SK-N-MC (cell line): Measurements from ENCODE around the gene LRG1.

Source experiments
- DNase-seq: peaks from one replicate; pipeline ENCODE4 v3.0.0-alpha.2; 2011; ENCODE audit warnings: low read depth, low spot score
- H3K27ac ChIP-seq: fragments of 200-600 bp; sonication (generic); 2 replicates; pipeline ENCODE4 v1.5.1; 2016; ENCODE audit warnings: mixed run types
- H3K36me3 ChIP-seq: fragments of 200-600 bp; sonication (generic); 2 replicates; pipeline ENCODE4 v1.6.1; 2017; ENCODE audit warnings: antibody characterized with exemption, low read length, mixed read lengths; ENCODE audit not compliant: insufficient read depth
- H3K4me3 ChIP-seq: fragments of 200-600 bp; sonication (generic); 2 replicates; pipeline ENCODE4 v1.5.1; 2016
- H3K9ac ChIP-seq: fragments of 200-600 bp; sonication (generic); 2 replicates; pipeline ENCODE4 v1.8.0; 2017; ENCODE audit warnings: mixed run types, mixed read lengths; ENCODE audit not compliant: insufficient read length
- H3K9me3 ChIP-seq: fragments of 200-600 bp; sonication (generic); 2 replicates; pipeline ENCODE4 v1.6.1; 2017; ENCODE audit warnings: low read depth, mild to moderate bottlenecking, antibody characterized with exemption, low read length, moderate library complexity, mixed read lengths
- EZH2 ChIP-seq: fragments of 200-600 bp; sonication (generic); IDR thresholded peaks from one replicate; pipeline ENCODE4 v1.6.1; 2017; ENCODE audit warnings: antibody characterized with exemption
- FOXP2 ChIP-seq: optimal IDR thresholded peaks from 2 replicates; pipeline ENCODE3; 2011; ENCODE audit warnings: mild to moderate bottlenecking, moderate library complexity; ENCODE audit not compliant: insufficient read depth; ENCODE audit errors: extremely low read length, control extremely low read depth
- POLR2AphosphoS5 ChIP-seq: IDR thresholded peaks from 2 replicates; pipeline ENCODE4 v1.6.1; 2012; ENCODE audit warnings: mild to moderate bottlenecking, low read depth, low read length, borderline replicate concordance

Gene LRG1

DNA sequence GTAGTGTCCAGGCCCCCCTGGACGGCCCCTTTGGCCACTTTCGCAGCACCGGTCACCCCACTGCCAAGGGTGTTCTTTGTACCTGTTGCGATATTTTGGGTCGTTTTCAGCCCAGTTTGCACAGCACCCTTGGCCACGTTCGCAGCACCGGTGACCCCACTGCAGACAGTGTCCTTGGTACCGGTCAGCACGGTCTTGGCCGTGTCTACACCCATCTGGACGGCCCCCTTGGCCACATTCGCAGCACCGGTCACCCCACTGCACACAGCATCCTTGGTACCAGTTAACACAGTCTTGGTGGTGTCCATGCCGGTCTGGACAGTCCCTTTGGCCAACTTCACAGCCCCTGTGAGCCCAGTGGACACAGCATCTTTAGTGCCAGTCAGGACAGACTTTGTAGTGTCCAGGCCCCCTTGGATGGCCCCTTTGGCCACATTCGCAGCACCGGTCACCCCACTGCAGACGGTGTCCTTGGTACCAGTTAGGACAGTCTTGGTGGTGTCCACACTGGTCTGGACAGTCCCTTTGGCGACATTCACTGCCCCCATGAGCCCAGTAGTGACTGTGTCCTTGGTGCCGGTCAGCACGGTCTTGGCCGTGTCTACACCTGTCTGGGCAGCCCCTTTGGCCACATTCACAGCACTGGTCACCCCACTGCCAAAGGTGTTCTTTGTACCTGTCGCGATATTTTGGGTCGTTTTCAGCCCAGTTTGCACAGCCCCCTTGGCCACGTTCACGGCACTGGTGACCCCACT, 28.4 kb downstream of the LRG1 start:
- no peaks in the 10 kb centered on the region for H3K36me3 ChIP-seq
- H3K4me3 ChIP-seq: no peak overlapping the region
- H3K27ac ChIP-seq: no peak overlapping the region
- DNase-seq: no peak
- TF ChIP-seq EZH2 (no peak), POLR2AphosphoS5 (no peak), FOXP2 (no peak)
- no peak overlapping the region for H3K9ac ChIP-seq
- H3K9me3 ChIP-seq: no peaks in the 10 kb centered on the region

DNA sequence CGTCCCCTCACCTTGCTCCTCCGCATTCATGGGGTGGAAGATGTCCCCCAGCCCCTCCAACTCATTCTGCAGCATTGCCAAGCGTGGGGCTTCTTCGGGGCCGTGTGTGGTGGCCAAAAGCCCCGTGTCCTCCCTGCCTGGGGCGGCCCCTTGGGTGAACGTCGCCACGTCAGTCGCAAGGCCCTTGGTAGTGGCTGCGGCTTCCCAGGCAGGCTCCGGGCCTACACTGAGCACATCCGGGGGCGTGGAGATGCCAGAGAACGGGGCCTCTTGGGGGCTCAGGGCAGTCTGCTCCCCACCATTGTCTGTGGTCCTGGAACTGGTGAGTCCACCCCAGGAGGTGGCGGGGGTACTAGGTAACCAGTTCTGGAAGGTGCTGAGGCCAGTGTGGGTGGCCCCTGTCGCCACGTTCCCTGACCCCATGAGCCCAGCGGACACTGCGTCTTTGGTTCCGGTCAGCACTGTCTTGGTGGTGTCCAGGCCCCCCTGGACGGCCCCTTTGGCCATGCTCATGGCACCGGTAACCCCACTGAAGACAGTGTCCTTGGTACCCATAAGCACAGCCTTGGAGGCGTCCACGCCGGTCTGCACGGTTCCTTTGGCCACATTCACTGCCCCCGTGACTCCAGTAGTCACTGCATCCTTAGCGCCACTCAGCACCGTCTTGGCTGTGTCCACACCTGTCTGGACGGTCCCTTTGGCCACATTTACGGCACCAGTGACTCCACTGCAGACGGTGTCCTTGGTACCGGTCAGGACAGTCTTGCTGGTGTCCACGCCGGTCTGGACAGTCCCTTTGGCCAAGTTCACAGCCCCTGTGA, 29.2 kb downstream of the LRG1 start:
- no peaks in the 10 kb centered on the region for H3K36me3 ChIP-seq
- TF ChIP-seq EZH2 (no peak), POLR2AphosphoS5 (no peak), FOXP2 (no peak)
- no peak overlapping the region for H3K4me3 ChIP-seq
- DNase-seq: no peak
- H3K9me3 ChIP-seq: no peaks in the 10 kb centered on the region
- H3K9ac ChIP-seq: no peak overlapping the region
- no peak overlapping the region for H3K27ac ChIP-seq

DNA sequence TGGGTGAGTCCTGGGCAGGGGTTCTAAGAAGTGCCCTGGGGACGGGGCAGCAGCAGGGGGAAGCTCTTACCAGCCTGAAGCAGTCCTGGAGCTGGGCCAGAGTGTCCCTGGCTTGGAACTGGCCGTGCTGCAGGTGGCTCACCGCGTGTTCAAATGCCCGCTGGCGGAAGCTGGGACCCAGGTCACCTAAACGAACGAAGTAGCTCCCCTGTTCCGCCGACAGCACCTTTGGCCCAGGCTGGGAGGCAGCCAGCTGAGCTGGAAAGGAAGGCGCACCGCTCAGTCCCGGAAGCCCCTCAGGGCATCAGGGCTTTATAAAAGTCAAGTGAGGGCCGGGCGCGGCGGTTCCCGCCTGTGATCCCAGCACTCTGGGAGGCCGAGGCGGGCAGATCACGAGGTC, 31.1 kb downstream of the LRG1 start:
- no peak overlapping the region for H3K9ac ChIP-seq
- no peaks in the 10 kb centered on the region for H3K36me3 ChIP-seq
- no peak overlapping the region for H3K27ac ChIP-seq
- TF ChIP-seq FOXP2 (no peak), POLR2AphosphoS5 (no peak), EZH2 (no peak)
- H3K9me3 ChIP-seq: no peaks in the 10 kb centered on the region
- DNase-seq: no peak
- no peak overlapping the region for H3K4me3 ChIP-seq

DNA sequence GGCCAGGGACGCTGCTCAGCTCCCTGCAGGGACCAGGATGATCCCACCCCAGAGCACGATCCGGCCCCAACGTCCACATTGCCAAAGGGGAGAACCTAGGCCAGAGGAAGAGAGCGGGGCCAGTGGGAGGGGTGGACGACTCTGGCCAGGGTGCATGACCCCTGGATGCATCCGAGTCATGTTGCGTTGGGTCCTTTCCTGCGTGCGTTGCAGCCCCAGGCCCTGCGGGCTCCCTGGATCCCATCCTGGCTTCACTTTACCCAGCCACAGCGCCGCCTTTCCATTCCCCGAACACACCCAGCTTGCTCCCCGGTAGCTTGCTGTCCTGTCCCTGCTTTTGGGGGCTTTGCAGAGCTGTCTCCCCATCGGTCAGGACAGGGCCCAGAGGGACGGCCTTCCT, 32.0 kb downstream of the LRG1 start:
- H3K9me3 ChIP-seq: no peaks in the 10 kb centered on the region
- TF ChIP-seq EZH2: no peak
- no peak for TF ChIP-seq FOXP2
- no peak for TF ChIP-seq POLR2AphosphoS5
- no peak overlapping the region for H3K9ac ChIP-seq
- DNase-seq: no peak
- H3K36me3 ChIP-seq: no peaks in the 10 kb centered on the region
- no peak overlapping the region for H3K27ac ChIP-seq
- H3K4me3 ChIP-seq: no peak overlapping the region

DNA sequence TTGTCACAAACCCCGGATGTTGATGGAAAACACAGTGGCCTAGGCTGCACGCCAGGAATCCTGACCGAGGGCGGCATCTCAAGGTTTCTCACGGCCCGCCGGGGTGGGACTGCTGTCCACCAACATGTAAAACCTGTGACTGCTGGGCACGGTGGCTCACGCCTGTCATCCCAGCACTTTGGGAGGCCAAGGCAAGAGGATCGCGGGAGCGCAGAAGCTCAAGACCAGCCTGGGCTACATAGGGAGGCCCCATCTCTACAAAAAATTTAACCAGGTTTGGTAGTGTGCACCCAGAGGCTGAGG, 32.7 kb downstream of the LRG1 start:
- Histone ChIP-seq H3K9ac (no peak overlapping the region), H3K36me3 (no peaks in the 10 kb centered on the region), H3K9me3 (no peaks in the 10 kb centered on the region), H3K4me3 (no peak overlapping the region), H3K27ac (no peak overlapping the region)
- DNase-seq: no peak
- TF ChIP-seq EZH2 (no peak), FOXP2 (no peak), POLR2AphosphoS5 (no peak)

DNA sequence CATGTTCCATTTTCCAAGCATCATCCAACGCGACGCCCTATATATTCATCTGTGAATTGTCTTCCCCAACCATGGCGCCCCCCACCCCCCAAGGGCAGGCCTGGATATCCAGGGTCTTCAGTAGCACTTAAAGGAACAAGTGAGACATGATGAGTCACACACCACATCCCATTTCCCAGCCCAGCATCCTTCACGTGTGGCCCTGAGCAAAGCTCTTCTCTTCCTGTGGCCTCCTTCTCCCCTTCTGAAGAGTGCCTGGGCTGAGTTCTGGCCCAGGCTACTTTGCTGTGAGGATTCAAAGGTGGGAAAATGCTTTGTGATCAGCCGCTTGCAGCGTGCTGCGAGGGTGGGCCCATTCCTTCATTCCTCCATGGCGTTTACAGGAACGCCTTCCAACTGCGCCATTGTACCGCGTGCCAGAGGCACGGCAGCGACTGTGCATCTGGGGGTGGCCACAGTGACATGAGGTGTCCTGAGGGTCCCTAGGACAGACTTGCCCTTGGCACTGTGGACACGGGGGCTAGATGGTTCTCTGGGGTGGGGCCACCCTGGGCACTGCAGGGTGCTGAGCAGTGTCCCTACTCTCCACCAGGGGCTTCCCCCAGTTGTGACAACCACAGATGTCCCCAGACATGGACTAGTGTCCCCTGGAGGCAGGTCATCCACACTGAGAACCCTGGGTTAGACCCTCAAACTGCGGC, 33.2 kb downstream of the LRG1 start:
- no peak overlapping the region for H3K27ac ChIP-seq
- no peak for DNase-seq
- H3K9ac ChIP-seq: no peak overlapping the region
- TF ChIP-seq POLR2AphosphoS5: no peak
- TF ChIP-seq EZH2: no peak
- no peak for TF ChIP-seq FOXP2
- H3K4me3 ChIP-seq: no peak overlapping the region
- no peaks in the 10 kb centered on the region for H3K36me3 ChIP-seq
- no peaks in the 10 kb centered on the region for H3K9me3 ChIP-seq

DNA sequence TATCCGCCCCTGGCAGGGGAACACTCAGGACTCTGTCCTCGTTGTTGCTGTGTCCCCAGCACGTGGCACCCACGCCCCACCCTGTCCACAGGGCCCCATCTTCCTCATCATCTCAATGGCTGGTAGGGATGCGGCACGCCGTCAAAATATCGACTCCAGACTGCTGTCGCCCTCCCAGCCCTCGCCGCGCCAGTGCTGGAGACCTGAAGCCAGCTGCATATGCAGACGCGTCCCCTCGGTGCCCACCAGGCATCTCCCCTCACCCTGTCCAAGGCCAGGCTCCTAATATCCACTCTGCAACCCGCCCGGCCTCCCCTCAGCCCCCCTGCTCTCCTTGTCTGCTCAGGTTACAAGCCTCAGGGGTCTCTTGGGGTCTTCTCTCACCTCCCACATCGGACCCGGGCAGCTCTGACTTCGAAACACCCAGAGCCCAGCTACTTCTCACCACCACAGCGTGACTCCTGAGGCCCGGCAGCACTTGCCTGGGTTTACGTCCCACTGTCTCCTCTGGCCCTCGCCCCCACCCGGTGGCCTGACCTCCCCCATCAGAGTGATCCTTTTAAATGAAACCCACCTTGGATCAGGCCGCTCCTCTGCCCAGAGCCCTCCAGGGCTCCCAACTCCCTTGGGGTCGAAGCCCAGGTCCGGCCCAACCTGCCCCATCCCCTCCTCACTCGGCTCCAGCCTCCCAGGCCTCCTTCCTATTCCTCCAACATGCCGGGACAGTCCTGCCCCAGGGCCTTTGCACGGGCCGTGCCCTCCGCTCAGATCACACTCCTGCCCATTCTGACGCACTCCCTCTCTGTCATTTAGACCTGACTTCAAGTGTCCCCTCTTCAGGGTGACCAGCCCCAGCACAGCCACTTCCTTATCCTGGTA, 34.0 kb downstream of the LRG1 start:
- Histone ChIP-seq H3K36me3 (no peaks in the 10 kb centered on the region), H3K4me3 (no peak overlapping the region), H3K9ac (no peak overlapping the region), H3K9me3 (no peaks in the 10 kb centered on the region), H3K27ac (no peak overlapping the region)
- TF ChIP-seq POLR2AphosphoS5 (no peak), EZH2 (no peak)
- no peak for DNase-seq
